ENCODE measurements around the gene SBF2.

The SBF2 gene

GRCh38 chr11:9859554-9860305 is 434.3 kb downstream of the SBF2 start:
- peaks cover 34% of the 10 kb centered on the region for H3K4me1 ChIP-seq (ENCODE audit: control insufficient read depth, low read depth, low read length)
- no peak overlapping the region for H3K27ac ChIP-seq (ENCODE audit: low read length)

GRCh38 chr11:9858822-9859221 is 435.2 kb downstream of the SBF2 start:
- Histone ChIP-seq H3K36me3 (ENCODE audit: control insufficient read depth, low read depth, low read length) (peaks cover 4% of the 10 kb centered on the region), H3K9ac (ENCODE audit: low read length) (no peak overlapping the region), H3K9me3 (ENCODE audit: control insufficient read depth, low read depth, low read length) (no peaks in the 10 kb centered on the region)

More at GRCh38 chr11:9859554-9860305, 434.3 kb downstream of the SBF2 start:
- Histone ChIP-seq H3K4me3 (ENCODE audit: low read length) (no peak overlapping the region), H3K9ac (ENCODE audit: low read length) (no peak overlapping the region), H3K9me3 (ENCODE audit: control insufficient read depth, low read depth, low read length) (no peaks in the 10 kb centered on the region), H3K27me3 (ENCODE audit: control insufficient read depth, insufficient read depth, low read length) (no peaks in the 10 kb centered on the region), H3K36me3 (ENCODE audit: control insufficient read depth, low read depth, low read length) (peaks cover 4% of the 10 kb centered on the region)

DNA sequence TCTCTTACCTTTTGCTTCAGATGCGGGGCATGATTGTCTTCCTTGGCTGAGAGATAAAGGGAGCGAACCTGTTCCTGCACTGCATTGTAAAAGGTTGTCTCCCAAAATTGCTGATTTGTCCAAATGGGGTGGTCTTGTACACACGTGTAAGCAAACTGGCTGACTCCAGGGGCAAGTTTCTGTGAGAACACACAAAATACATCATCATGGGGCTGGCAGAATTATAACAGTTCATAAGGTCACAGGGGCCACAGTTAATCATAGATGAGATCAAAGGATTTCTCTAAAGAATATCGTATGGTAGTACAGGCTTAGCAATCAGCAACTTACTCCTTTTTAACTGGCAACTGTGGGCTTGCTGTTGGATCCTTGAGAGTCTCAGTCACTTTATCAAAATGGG is 435.8 kb downstream of the SBF2 start:
- H3K36me3 ChIP-seq (ENCODE audit: control insufficient read depth, low read depth, low read length): peaks cover 4% of the 10 kb centered on the region
- no peak overlapping the region for H3K9ac ChIP-seq (ENCODE audit: low read length)
- peaks cover 27% of the 10 kb centered on the region for H3K4me1 ChIP-seq (ENCODE audit: control insufficient read depth, low read depth, low read length)
- no peaks in the 10 kb centered on the region for H3K9me3 ChIP-seq (ENCODE audit: control insufficient read depth, low read depth, low read length)
- H3K4me3 ChIP-seq (ENCODE audit: low read length): no peak overlapping the region
- H3K27me3 ChIP-seq (ENCODE audit: control insufficient read depth, insufficient read depth, low read length): no peaks in the 10 kb centered on the region
- H3K27ac ChIP-seq (ENCODE audit: low read length): no peak overlapping the region

More at GRCh38 chr11:9858822-9859221, 435.2 kb downstream of the SBF2 start:
- Histone ChIP-seq H3K4me3 (ENCODE audit: low read length) (no peak overlapping the region), H3K27me3 (ENCODE audit: control insufficient read depth, insufficient read depth, low read length) (no peaks in the 10 kb centered on the region), H3K4me1 (ENCODE audit: control insufficient read depth, low read depth, low read length) (peaks cover 33% of the 10 kb centered on the region), H3K27ac (ENCODE audit: low read length) (no peak overlapping the region)

DNA sequence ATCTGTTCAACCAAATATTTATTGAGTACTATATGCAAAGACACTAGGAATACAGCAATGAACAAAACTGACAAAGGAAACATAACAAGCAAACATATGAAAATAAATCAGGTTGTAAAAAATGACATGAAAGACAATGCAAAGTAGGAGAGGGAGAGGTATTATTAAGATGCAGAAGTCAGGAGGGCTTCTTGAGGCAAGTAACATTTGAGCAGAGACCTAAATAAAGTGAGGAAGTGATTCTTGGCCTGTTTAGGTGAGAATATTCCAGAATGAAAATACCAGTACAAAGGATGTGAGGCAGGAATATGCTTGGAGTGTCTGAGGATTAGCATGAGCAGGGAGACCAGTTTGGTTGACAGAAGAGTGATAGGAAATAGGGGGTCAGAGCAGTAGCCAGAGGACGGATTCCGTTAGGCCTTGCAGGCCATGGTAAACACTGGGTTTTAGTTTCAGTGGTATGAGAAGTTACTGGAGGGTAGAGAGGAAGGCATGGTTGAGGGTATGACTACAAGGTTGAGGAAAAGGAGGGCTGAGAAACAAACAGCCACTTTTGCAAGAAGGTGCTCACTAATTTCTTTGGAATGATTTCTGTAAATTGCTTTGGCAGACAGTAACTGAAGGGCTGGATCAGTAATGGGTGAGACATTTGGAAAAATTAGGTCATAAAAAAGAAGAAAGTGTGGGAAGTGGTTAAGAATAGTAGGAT is 438.3 kb downstream of the SBF2 start:
- Histone ChIP-seq H3K4me3 (ENCODE audit: low read length) (no peak overlapping the region), H3K9ac (ENCODE audit: low read length) (no peak overlapping the region), H3K27ac (ENCODE audit: low read length) (no peak overlapping the region), H3K9me3 (ENCODE audit: control insufficient read depth, low read depth, low read length) (no peaks in the 10 kb centered on the region), H3K36me3 (ENCODE audit: control insufficient read depth, low read depth, low read length) (peaks cover 7% of the 10 kb centered on the region), H3K4me1 (ENCODE audit: control insufficient read depth, low read depth, low read length) (peaks cover 19% of the 10 kb centered on the region), H3K27me3 (ENCODE audit: control insufficient read depth, insufficient read depth, low read length) (no peaks in the 10 kb centered on the region)

GRCh38 chr11:9853929-9854552 is 440.0 kb downstream of the SBF2 start:
- peaks cover 7% of the 10 kb centered on the region for H3K36me3 ChIP-seq (ENCODE audit: control insufficient read depth, low read depth, low read length)
- no peak overlapping the region for H3K9ac ChIP-seq (ENCODE audit: low read length)
- H3K27me3 ChIP-seq (ENCODE audit: control insufficient read depth, insufficient read depth, low read length): no peaks in the 10 kb centered on the region
- H3K9me3 ChIP-seq (ENCODE audit: control insufficient read depth, low read depth, low read length): no peaks in the 10 kb centered on the region
- H3K27ac ChIP-seq (ENCODE audit: low read length): no peak overlapping the region
- H3K4me1 ChIP-seq (ENCODE audit: control insufficient read depth, low read depth, low read length): peaks cover 13% of the 10 kb centered on the region
- H3K4me3 ChIP-seq (ENCODE audit: low read length): no peak overlapping the region

- H3K36me3 ChIP-seq (ENCODE audit: control insufficient read depth, low read depth, low read length): peaks cover 7% of the 10 kb centered on the region
- no peaks in the 10 kb centered on the region for H3K9me3 ChIP-seq (ENCODE audit: control insufficient read depth, low read depth, low read length)
- H3K4me1 ChIP-seq (ENCODE audit: control insufficient read depth, low read depth, low read length): no peaks in the 10 kb centered on the region
- no peak overlapping the region for H3K4me3 ChIP-seq (ENCODE audit: low read length)
- H3K27ac ChIP-seq (ENCODE audit: low read length): no peak overlapping the region
- H3K9ac ChIP-seq (ENCODE audit: low read length): no peak overlapping the region
- H3K27me3 ChIP-seq (ENCODE audit: control insufficient read depth, insufficient read depth, low read length): no peaks in the 10 kb centered on the region
These were observed 441.6 kb downstream of the SBF2 start for GRCh38 chr11:9852465-9852864.

DNA sequence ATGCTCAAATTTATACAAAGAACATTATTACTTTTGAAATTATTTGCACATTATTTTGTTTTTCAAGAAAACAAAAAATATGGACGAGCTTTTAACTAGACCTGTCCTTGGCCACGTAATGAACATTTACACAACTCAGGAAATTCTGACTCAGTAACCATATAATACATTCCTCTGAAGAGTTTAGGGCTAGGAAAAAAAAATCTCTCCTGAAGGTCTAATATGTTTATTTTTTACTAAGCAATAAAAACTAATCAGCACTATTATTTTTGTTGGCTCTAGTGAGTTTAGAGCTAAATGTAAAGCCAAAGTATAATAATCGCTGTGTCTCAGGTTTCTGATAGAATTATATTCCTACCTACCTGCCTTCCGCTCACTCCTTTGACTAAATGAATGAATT is 442.7 kb downstream of the SBF2 start:
- H3K9ac ChIP-seq (ENCODE audit: low read length): no peak overlapping the region
- H3K27ac ChIP-seq (ENCODE audit: low read length): no peak overlapping the region
- H3K4me3 ChIP-seq (ENCODE audit: low read length): no peak overlapping the region
- peaks cover 10% of the 10 kb centered on the region for H3K36me3 ChIP-seq (ENCODE audit: control insufficient read depth, low read depth, low read length)
- no peaks in the 10 kb centered on the region for H3K4me1 ChIP-seq (ENCODE audit: control insufficient read depth, low read depth, low read length)
- H3K27me3 ChIP-seq (ENCODE audit: control insufficient read depth, insufficient read depth, low read length): no peaks in the 10 kb centered on the region
- H3K9me3 ChIP-seq (ENCODE audit: control insufficient read depth, low read depth, low read length): no peaks in the 10 kb centered on the region

DNA sequence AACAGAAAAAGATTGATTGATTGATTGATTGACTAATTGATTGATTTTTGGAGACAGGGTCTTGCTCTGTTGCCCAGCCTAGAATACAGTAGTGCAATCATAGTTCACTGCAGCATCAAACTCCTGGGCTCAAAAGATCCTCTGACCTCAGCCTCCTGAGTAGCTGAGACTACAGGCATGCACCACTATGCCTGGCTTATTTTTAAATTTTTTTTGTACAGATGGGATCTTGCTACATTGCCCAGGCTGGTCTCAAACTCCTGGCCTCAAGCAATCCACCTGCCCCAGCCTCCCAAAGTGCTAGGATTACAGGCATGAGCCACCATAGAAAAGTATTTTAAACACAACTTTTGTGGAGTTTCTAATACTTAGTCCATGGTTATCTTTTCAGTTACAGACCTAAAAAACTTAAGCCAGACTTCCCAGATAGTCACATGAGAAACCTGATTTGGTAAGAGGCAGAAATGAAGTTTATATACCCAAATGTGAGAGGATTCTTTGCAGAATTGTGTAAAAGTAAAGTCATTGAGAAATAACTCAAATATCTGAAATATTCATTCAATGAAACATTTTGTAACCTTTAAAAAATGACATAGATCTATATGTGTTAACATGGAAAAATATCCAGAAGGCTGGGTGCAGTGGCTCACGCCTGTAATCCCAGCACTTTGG is 443.7 kb downstream of the SBF2 start:
- Histone ChIP-seq H3K4me1 (ENCODE audit: control insufficient read depth, low read depth, low read length) (no peaks in the 10 kb centered on the region), H3K27me3 (ENCODE audit: control insufficient read depth, insufficient read depth, low read length) (no peaks in the 10 kb centered on the region), H3K9ac (ENCODE audit: low read length) (no peak overlapping the region), H3K4me3 (ENCODE audit: low read length) (no peak overlapping the region), H3K27ac (ENCODE audit: low read length) (no peak overlapping the region), H3K36me3 (ENCODE audit: control insufficient read depth, low read depth, low read length) (peaks cover 7% of the 10 kb centered on the region), H3K9me3 (ENCODE audit: control insufficient read depth, low read depth, low read length) (no peaks in the 10 kb centered on the region)

- Histone ChIP-seq H3K9ac (ENCODE audit: low read length) (no peak overlapping the region), H3K4me3 (ENCODE audit: low read length) (no peak overlapping the region), H3K9me3 (ENCODE audit: control insufficient read depth, low read depth, low read length) (no peaks in the 10 kb centered on the region), H3K27ac (ENCODE audit: low read length) (no peak overlapping the region), H3K36me3 (ENCODE audit: control insufficient read depth, low read depth, low read length) (peaks cover 7% of the 10 kb centered on the region), H3K27me3 (ENCODE audit: control insufficient read depth, insufficient read depth, low read length) (no peaks in the 10 kb centered on the region), H3K4me1 (ENCODE audit: control insufficient read depth, low read depth, low read length) (no peaks in the 10 kb centered on the region)
These were observed 444.6 kb downstream of the SBF2 start for GRCh38 chr11:9849389-9849788.

DNA sequence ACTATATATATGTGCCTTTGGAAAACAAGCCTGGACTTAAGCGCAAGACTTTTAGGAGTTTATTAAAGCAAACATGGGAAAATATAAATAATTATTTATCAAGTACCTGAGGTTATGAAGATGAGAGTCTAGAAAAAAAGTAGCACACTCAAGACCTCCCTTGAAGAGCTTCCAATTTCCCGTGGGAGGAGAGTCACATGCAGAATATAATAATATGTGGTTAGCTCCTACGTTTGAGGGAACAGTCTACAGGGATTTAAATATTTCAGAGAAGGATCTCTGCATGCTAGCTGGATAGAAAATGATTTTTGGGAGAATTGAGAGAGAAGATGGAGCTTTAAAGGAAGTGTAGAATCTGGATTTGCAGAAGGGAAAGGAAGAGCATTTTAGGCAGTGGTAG is 446.4 kb downstream of the SBF2 start:
- no peak overlapping the region for H3K9ac ChIP-seq (ENCODE audit: low read length)
- H3K4me3 ChIP-seq (ENCODE audit: low read length): no peak overlapping the region
- H3K9me3 ChIP-seq (ENCODE audit: control insufficient read depth, low read depth, low read length): no peaks in the 10 kb centered on the region
- H3K4me1 ChIP-seq (ENCODE audit: control insufficient read depth, low read depth, low read length): no peaks in the 10 kb centered on the region
- H3K27ac ChIP-seq (ENCODE audit: low read length): no peak overlapping the region
- no peaks in the 10 kb centered on the region for H3K27me3 ChIP-seq (ENCODE audit: control insufficient read depth, insufficient read depth, low read length)
- peaks cover 7% of the 10 kb centered on the region for H3K36me3 ChIP-seq (ENCODE audit: control insufficient read depth, low read depth, low read length)

DNA sequence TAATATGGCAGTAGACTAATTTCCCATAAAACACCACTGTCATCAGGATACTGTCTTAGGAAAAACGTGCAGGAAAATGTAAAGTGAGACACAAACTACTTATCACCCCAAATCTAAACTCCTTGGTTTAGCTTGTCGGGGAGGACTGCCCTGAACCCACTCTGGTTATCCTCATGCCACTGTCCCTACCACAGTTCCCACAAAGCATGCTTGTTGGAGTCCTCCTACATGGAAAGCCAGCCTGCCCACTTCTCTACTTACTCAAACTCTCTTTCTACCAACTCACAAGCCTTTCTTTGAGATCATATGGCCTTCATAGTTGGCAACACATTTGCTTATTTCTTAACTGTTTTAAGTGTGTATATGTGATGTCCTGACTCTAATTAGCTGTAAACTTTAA is 451.1 kb downstream of the SBF2 start:
- Histone ChIP-seq H3K36me3 (ENCODE audit: control insufficient read depth, low read depth, low read length) (peaks cover 4% of the 10 kb centered on the region), H3K9ac (ENCODE audit: low read length) (no peak overlapping the region), H3K4me1 (ENCODE audit: control insufficient read depth, low read depth, low read length) (peaks cover 10% of the 10 kb centered on the region), H3K27me3 (ENCODE audit: control insufficient read depth, insufficient read depth, low read length) (no peaks in the 10 kb centered on the region), H3K9me3 (ENCODE audit: control insufficient read depth, low read depth, low read length) (no peaks in the 10 kb centered on the region), H3K4me3 (ENCODE audit: low read length) (no peak overlapping the region), H3K27ac (ENCODE audit: low read length) (no peak overlapping the region)
